ENCODE measurements around the gene NDOR1.

DNA sequence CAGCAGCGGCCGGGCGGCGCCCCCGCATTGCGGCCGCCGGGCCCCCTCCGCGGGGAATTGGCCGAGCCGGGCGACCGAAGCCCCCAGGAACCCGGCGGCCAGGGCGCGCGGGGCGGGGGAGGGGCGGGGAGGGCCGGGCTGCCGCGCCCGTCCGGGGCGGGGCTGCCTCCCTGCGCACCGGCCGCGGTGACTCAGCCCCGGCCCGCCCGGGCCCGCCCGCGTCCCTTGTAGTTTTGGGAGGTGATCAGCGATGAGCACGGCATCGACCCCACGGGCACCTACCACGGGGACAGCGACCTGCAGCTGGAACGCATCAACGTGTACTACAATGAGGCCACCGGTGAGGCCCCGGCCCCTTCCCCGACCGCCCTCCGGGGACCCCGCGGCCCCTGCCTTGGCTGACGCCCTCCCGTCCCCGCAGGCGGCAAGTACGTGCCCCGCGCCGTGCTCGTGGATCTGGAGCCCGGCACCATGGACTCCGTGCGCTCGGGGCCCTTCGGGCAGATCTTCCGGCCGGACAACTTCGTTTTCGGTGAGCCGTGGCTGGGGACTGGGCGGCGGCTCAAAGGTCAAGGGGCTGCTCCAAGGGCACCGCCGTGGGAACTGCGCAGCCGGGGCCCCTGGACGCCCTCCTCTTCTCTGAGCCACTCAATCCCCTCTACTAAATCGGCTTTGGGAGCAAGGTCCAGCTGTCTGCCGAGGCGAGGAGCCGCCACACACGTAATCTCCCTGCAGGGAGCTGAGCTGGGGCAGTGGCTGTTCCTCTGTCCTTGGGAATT, 36.2 kb downstream of the NDOR1 start:
- TF ChIP-seq, protein P1, sequence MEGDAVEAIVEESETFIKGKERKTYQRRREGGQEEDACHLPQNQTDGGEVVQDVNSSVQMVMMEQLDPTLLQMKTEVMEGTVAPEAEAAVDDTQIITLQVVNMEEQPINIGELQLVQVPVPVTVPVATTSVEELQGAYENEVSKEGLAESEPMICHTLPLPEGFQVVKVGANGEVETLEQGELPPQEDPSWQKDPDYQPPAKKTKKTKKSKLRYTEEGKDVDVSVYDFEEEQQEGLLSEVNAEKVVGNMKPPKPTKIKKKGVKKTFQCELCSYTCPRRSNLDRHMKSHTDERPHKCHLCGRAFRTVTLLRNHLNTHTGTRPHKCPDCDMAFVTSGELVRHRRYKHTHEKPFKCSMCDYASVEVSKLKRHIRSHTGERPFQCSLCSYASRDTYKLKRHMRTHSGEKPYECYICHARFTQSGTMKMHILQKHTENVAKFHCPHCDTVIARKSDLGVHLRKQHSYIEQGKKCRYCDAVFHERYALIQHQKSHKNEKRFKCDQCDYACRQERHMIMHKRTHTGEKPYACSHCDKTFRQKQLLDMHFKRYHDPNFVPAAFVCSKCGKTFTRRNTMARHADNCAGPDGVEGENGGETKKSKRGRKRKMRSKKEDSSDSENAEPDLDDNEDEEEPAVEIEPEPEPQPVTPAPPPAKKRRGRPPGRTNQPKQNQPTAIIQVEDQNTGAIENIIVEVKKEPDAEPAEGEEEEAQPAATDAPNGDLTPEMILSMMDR (IDR thresholded peaks at IDR 0.05): no peak
- no peak for TF ChIP-seq POLR2A (IDR thresholded peaks at IDR 0.05)
